ENCODE measurements around the gene CLDN9. TPM values are rescaled to one million over a fixed set of nuclear protein-coding genes. Genes with fewer than 3 reads are reported as not detected.
A peak's percentile ranks its signal among the peaks of the same experiment; 100 is the strongest.

CLDN9 gene
- total and polyA plus RNA-seq, 10 donors, result 0.06 to 1.7 (median 0.44) TPM

- Histone ChIP-seq H3K27ac (peak overlapping the region; percentile 94 to 97 (median 95)), H3K27me3 (replicated peaks in 1 of 7) (peaks cover 0 to 14% (median 3%) of the 10 kb centered on the region in 7 donors), H3K9me3 (no peaks in the 10 kb centered on the region), H3K4me3 (peak overlapping the region; percentile 29 to 86 (median 63)), H3K4me1 (peaks cover 43 to 85% (median 70%) of the 10 kb centered on the region in 6 donors), H3K36me3 (peaks cover 0 to 27% (median 18%) of the 10 kb centered on the region in 6 donors)
- 12 to 55% (median 34%) methylated on average over 4 to 6 of the region's 6 CpGs for WGBS, 5 donors
- DNase-seq, result no peak
- TF ChIP-seq POLR2AphosphoS5 (IDR thresholded peaks at IDR 0.05) (no peak), POLR2A (IDR thresholded peaks at IDR 0.05) (no peak), CTCF (IDR thresholded peaks at IDR 0.05 in 8 of 11, conservative IDR thresholded peaks at IDR 0.05 in 3 of 11) (no peak)
- intact Hi-C loops (cut with DNase I; ENCODE audit: low total_unique reads), result no loop called here
Observed at GRCh38 chr16:3023415-3023668, 10.6 kb downstream of the CLDN9 start.

- Histone ChIP-seq H3K36me3 (peaks cover 0 to 27% (median 18%) of the 10 kb centered on the region in 6 donors), H3K9me3 (no peaks in the 10 kb centered on the region), H3K27me3 (replicated peaks in 1 of 7) (peaks cover 0 to 14% (median 5%) of the 10 kb centered on the region in 7 donors), H3K4me1 (peaks cover 43 to 85% (median 72%) of the 10 kb centered on the region in 6 donors), H3K27ac (peak within 1 kb of the TSS; percentile 94 to 97 (median 95)), H3K4me3 (peak within 1 kb of the TSS; percentile 29 to 86 (median 63))
- peak; percentile 100 for DNase-seq
- 1 to 2% (median 1%) methylated on average over 46 to 69 of the region's 69 CpGs for WGBS, 5 donors
- TF ChIP-seq POLR2A (IDR thresholded peaks at IDR 0.05) (peak in 2 of 3 donors; percentile 27 to 51), CTCF (IDR thresholded peaks at IDR 0.05 in 8 of 11, conservative IDR thresholded peaks at IDR 0.05 in 3 of 11) (peak in 2 of 11 experiments; percentile 18 to 28), POLR2AphosphoS5 (IDR thresholded peaks at IDR 0.05) (peak; percentile 91 to 96 (median 91))
- intact Hi-C loops (cut with DNase I; ENCODE audit: low total_unique reads), result no loop called here
Observed at GRCh38 chr16:3023669-3024478, 11.2 kb downstream of the CLDN9 start, which contains the start of the genes HCFC1R1 and THOC6. Gene HCFC1R1 (minus strand): TSS chr16:3023942. CDS start chr16:3023941, 1 bp downstream. Gene THOC6 (plus strand): TSS chr16:3024035. CDS start chr16:3024327, 292 bp downstream.

- Histone ChIP-seq H3K27me3 (replicated peaks in 1 of 7) (peaks cover 0 to 23% (median 18%) of the 10 kb centered on the region in 7 donors), H3K4me3 (no peak overlapping the region), H3K4me1 (peaks cover 37 to 86% (median 70%) of the 10 kb centered on the region in 6 donors), H3K36me3 (peaks cover 0 to 27% (median 18%) of the 10 kb centered on the region in 6 donors), H3K9me3 (no peaks in the 10 kb centered on the region), H3K27ac (peak overlapping the region in 1 of 8 donors; percentile 94)
- WGBS, 5 donors, result 95 to 96% (median 96%) methylated on average over 18 of the region's 18 CpGs
- TF ChIP-seq POLR2A (IDR thresholded peaks at IDR 0.05) (no peak), CTCF (IDR thresholded peaks at IDR 0.05 in 8 of 11, conservative IDR thresholded peaks at IDR 0.05 in 3 of 11) (no peak), POLR2AphosphoS5 (IDR thresholded peaks at IDR 0.05) (no peak)
- DNase-seq, result peak; percentile 78
- intact Hi-C loops (cut with DNase I; ENCODE audit: low total_unique reads), result no loop called here
Observed at GRCh38 chr16:3025032-3026002, 12.6 kb downstream of the CLDN9 start.

Measured in spleen (tissue), 11 donors.